ENCODE data around the gene RTKN. TPM values are rescaled to one million over a fixed set of nuclear protein-coding genes. Genes with fewer than 3 reads are reported as not detected.

RTKN gene
- total and polyA plus RNA-seq, 2 of the 13 experiments (the other 11 are each of a cell fraction or from before 2014, with no cell fraction given): 159 to 166 TPM

DNA sequence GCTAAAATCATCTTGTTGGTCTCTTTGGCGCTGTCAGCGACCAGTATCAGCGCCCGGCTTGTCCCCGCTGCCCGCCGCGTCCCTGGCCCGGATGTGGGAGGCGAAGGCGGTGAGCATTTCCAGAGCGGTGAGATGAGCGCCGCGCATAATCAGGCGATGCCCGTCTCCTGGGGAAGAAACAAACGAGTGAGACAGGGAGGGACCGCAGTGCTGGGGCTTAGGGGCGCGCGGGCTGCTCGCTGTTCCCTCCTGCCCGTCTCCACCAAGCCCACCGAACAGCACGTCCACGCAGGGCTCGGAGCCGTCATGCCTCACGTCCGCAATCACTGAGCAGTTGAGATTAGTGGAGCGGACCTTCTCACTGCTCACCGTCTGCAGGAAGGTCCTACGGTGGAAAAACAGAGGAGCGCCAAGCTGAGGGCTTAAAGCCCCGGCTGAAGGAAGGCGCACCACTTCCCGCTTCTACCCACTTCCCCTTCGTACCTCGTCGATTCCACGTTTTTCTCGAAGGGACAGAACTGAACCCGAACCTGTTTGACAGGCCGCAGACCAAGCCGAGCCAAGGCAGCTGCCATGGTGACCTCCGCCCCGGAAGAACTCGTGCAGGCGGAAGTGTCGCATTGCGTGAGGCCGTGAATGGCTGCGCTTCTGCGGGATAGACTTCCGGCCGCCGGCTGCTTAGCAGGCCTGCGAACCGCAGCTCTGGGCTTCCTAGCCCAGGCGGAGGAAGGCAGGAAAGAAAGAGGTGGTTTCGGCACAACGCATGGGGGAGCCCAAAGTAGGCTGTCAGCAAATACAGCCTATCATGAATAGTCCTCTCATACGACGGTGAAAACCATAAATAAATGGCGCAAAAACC is 30.6 kb upstream of the RTKN start, which contains the start of gene MRPL53 (continued):
- 0 out of 2 replicates have a peak, but pooled peaks have one; percentile 77 for TF ChIP-seq ZNF101 (CRISPR knock-in tag; IDR thresholded peaks at IDR 0.05; ENCODE audit: borderline replicate concordance, low read depth)
- TF ChIP-seq CCAR2 (optimal IDR thresholded peaks at IDR 0.05; ENCODE audit: low read depth, low read length): no peak
- TF ChIP-seq, protein P1, sequence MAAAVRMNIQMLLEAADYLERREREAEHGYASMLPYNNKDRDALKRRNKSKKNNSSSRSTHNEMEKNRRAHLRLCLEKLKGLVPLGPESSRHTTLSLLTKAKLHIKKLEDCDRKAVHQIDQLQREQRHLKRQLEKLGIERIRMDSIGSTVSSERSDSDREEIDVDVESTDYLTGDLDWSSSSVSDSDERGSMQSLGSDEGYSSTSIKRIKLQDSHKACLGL (CRISPR knock-in tag; IDR thresholded peaks at IDR 0.05): peak; percentile 89
- peak; percentile 98 for TF ChIP-seq NFKB2 (CRISPR knock-in tag; IDR thresholded peaks at IDR 0.05; ENCODE audit: borderline replicate concordance)
- peak; percentile 61; the same call in 1 of the 2 replicates for TF ChIP-seq ZNF138 (CRISPR knock-in tag; IDR thresholded peaks at IDR 0.05; ENCODE audit: low read depth)
- 0 out of 2 replicates have a peak, but pooled peaks have one; percentile 57 for TF ChIP-seq ZNF446 (CRISPR knock-in tag; IDR thresholded peaks at IDR 0.05)
- TF ChIP-seq HDAC2 (CRISPR knock-in tag; IDR thresholded peaks at IDR 0.05): peak; percentile 93
- peak; percentile 44 for TF ChIP-seq JARID2 (CRISPR knock-in tag; IDR thresholded peaks at IDR 0.05; ENCODE audit: insufficient replicate concordance)
- peak; percentile 85 for TF ChIP-seq ZNF33B (CRISPR knock-in tag; IDR thresholded peaks at IDR 0.05)
- TF ChIP-seq RBM39 (IDR thresholded peaks at IDR 0.05; ENCODE audit: low read depth, low read length, poor library complexity, severe bottlenecking): peak; percentile 77
- TF ChIP-seq, protein P2, sequence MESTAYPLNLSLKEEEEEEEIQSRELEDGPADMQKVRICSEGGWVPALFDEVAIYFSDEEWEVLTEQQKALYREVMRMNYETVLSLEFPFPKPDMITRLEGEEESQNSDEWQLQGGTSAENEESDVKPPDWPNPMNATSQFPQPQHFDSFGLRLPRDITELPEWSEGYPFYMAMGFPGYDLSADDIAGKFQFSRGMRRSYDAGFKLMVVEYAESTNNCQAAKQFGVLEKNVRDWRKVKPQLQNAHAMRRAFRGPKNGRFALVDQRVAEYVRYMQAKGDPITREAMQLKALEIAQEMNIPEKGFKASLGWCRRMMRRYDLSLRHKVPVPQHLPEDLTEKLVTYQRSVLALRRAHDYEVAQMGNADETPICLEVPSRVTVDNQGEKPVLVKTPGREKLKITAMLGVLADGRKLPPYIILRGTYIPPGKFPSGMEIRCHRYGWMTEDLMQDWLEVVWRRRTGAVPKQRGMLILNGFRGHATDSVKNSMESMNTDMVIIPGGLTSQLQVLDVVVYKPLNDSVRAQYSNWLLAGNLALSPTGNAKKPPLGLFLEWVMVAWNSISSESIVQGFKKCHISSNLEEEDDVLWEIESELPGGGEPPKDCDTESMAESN (CRISPR knock-in tag; conservative IDR thresholded peaks at IDR 0.05): peak; percentile 93
- no peak for TF ChIP-seq KDM6A (CRISPR knock-in tag; IDR thresholded peaks at IDR 0.05; ENCODE audit: low read depth)
- TF ChIP-seq MTF1 (CRISPR knock-in tag; IDR thresholded peaks at IDR 0.05): peak; percentile 46; the same call in 1 of the 2 replicates
- TF ChIP-seq BORCS8-MEF2B (CRISPR knock-in tag; IDR thresholded peaks at IDR 0.05): peak; percentile 99
- TF ChIP-seq, protein P3, sequence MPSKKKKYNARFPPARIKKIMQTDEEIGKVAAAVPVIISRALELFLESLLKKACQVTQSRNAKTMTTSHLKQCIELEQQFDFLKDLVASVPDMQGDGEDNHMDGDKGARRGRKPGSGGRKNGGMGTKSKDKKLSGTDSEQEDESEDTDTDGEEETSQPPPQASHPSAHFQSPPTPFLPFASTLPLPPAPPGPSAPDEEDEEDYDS (CRISPR knock-in tag; IDR thresholded peaks at IDR 0.05): peak; percentile 69
- peak; percentile 85 for TF ChIP-seq ELF3 (CRISPR knock-in tag; IDR thresholded peaks at IDR 0.05)
- TF ChIP-seq SP5 (CRISPR knock-in tag; IDR thresholded peaks at IDR 0.05; ENCODE audit: borderline replicate concordance, low read depth): peak; percentile 46; the same call in 1 of the 2 replicates
- TF ChIP-seq TRIM24 (CRISPR knock-in tag; IDR thresholded peaks at IDR 0.05): no peak
- TF ChIP-seq MBNL3 (CRISPR knock-in tag; conservative IDR thresholded peaks at IDR 0.05): no peak
- TF ChIP-seq, protein P4, sequence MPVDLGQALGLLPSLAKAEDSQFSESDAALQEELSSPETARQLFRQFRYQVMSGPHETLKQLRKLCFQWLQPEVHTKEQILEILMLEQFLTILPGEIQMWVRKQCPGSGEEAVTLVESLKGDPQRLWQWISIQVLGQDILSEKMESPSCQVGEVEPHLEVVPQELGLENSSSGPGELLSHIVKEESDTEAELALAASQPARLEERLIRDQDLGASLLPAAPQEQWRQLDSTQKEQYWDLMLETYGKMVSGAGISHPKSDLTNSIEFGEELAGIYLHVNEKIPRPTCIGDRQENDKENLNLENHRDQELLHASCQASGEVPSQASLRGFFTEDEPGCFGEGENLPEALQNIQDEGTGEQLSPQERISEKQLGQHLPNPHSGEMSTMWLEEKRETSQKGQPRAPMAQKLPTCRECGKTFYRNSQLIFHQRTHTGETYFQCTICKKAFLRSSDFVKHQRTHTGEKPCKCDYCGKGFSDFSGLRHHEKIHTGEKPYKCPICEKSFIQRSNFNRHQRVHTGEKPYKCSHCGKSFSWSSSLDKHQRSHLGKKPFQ (CRISPR knock-in tag; IDR thresholded peaks at IDR 0.05; ENCODE audit: insufficient replicate concordance): peak; percentile 90
- TF ChIP-seq ZC3H13 (CRISPR knock-in tag; IDR thresholded peaks at IDR 0.05): peak; percentile 100
- TF ChIP-seq, protein P5, sequence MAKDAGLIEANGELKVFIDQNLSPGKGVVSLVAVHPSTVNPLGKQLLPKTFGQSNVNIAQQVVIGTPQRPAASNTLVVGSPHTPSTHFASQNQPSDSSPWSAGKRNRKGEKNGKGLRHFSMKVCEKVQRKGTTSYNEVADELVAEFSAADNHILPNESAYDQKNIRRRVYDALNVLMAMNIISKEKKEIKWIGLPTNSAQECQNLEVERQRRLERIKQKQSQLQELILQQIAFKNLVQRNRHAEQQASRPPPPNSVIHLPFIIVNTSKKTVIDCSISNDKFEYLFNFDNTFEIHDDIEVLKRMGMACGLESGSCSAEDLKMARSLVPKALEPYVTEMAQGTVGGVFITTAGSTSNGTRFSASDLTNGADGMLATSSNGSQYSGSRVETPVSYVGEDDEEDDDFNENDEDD (CRISPR knock-in tag; IDR thresholded peaks at IDR 0.05; ENCODE audit: borderline replicate concordance): peak; percentile 74; the same call in 1 of the 2 replicates
